Uterus (tissue), 2 donors: ENCODE results near the gene OR2AE1.

Experiments used
- POLR2A ChIP-seq, 2 donors: fragments of 450-650 bp; IDR thresholded peaks; one replicate each; pipeline ENCODE4 v1.6.1; 2016; ENCODE audit warnings: antibody characterized with exemption in 2 of 2, mild to moderate bottlenecking in 1 of 2, moderate library complexity in 1 of 2
- TF ChIP-seq, protein P1 (sequence below), 4 experiments: fragments of 200-600 bp in 2 of 4; fragments of 450-650 bp in 2 of 4; sonication (generic) in 2 of 4; IDR thresholded peaks; one replicate each; pipeline ENCODE4 v1.5.1; 2016 to 2019; ENCODE audit warnings: antibody characterized with exemption in 4 of 4, mild to moderate bottlenecking in 2 of 4, moderate library complexity in 1 of 4

DNA sequence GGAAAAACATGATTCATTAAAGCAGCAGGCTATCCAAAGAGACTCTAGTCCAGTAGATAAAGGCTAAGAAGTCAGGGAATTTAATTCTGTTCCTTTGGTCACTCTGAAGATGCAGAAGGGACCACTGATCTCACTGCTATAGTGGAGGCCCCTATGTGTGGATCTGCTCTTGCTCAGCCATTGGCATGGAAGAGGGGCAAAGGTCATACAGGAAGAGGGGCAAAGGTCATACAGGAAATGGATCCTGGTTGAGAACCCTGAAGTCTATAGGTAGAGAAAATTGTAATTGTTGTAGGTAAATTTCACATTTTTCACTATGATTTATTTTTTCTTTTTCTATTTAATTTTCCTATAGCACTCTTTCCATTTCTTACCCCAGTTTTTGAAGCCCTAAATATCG, 21.6 kb downstream of the OR2AE1 start:
- TF ChIP-seq, protein P1, sequence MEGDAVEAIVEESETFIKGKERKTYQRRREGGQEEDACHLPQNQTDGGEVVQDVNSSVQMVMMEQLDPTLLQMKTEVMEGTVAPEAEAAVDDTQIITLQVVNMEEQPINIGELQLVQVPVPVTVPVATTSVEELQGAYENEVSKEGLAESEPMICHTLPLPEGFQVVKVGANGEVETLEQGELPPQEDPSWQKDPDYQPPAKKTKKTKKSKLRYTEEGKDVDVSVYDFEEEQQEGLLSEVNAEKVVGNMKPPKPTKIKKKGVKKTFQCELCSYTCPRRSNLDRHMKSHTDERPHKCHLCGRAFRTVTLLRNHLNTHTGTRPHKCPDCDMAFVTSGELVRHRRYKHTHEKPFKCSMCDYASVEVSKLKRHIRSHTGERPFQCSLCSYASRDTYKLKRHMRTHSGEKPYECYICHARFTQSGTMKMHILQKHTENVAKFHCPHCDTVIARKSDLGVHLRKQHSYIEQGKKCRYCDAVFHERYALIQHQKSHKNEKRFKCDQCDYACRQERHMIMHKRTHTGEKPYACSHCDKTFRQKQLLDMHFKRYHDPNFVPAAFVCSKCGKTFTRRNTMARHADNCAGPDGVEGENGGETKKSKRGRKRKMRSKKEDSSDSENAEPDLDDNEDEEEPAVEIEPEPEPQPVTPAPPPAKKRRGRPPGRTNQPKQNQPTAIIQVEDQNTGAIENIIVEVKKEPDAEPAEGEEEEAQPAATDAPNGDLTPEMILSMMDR (IDR thresholded peaks at IDR 0.05): no peak
- TF ChIP-seq POLR2A (IDR thresholded peaks at IDR 0.05): no peak
